Stimulated activated CD8-positive, alpha-beta memory T cell treated with anti-CD3 and anti-CD28 coated beads, Interleukin-12 subunit alpha, Interleukin-12 subunit beta, amount 100 ng/mL, for 24 hours (primary cell): ENCODE measurements around the gene KIF5B.
"Not testable (repeated sequence)": the region's sequence is repeated elsewhere in the genome, so short reads cannot be mapped to it uniquely, and the experiment has no call there.

Source experiments
- DNase-seq: peaks from one replicate; pipeline ENCODE4 v3.0.0-alpha.2; 2020; ENCODE audit errors: extremely low read depth

Gene KIF5B

DNA sequence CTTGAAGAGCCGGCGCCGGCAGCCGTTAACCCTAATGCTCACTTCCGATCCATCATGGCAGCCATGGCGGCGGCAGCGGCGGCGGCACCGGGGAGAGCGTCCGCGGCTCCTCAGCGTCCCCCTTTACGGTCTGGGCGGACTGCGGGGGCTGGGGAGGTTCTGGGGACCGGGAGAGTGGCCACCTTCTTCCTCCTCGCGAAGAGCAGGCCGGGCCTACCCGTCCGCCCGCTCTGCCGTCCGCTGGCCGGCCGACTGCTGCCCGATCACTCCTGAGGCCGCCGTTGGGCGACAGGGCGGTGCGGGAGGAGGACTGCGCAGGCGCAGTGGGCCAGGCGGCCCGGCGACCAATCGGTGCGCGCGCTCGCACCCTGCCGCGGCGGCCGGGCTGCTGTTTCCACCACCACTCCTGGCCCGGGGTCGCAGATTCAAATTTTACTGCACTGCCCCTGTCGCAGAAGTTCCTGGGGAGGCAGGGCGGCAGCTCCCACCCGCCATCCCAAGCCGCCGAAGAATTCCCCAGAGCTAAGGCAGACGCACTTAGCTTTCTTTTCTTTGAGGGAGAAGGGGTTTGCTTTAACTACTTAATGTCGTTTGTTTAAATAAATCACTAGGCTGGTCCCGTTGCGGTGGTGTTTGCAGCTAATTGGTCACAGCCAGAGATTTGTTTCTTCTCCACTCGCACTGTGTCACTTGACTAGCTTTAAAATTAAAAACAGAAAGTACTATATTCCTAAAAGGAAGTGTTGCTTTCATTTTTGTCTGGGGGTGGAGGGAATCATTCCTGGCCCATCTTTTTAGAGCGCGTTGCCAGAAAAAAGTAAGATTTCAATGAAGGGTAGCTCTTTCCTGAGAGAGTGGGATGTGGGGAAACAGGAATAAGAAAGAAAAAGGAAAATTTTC is at the start of gene KIF5B:
Gene KIF5B, minus strand, starts transcription at position 290 of the 900 bp plus-strand sequence. CDS start 452 bp downstream, outside the sequence.
- peak; percentile 71 for DNase-seq

DNA sequence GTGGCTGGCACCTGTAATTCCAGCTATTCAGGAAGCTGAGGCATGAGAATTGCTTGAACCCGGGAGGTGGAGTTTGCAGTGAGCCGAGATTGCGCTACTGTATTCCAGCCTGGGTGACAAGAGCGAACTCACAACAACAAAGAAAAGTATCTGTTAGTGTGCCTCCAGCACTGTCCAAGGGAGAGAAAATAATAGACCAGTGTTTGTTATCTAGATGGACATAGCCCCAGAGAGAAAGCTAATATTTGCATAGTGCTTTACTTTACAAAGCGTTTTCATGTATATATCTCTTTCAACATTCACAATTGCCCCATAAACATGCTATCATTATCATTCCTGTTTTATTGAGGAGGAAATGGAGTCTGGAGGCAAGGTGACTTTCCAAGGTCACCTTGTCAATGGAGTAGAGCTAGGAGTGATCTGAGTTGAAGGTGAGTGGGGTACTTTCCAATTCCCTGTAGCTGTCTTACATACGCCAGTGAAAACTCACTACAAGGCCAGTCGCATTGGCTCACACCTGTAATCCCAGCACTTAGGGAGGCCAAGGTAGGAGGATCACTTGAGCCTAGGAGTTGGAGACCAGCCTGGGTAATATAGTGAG is 49.7 kb upstream of the KIF5B start:
- DNase-seq: no peak

DNA sequence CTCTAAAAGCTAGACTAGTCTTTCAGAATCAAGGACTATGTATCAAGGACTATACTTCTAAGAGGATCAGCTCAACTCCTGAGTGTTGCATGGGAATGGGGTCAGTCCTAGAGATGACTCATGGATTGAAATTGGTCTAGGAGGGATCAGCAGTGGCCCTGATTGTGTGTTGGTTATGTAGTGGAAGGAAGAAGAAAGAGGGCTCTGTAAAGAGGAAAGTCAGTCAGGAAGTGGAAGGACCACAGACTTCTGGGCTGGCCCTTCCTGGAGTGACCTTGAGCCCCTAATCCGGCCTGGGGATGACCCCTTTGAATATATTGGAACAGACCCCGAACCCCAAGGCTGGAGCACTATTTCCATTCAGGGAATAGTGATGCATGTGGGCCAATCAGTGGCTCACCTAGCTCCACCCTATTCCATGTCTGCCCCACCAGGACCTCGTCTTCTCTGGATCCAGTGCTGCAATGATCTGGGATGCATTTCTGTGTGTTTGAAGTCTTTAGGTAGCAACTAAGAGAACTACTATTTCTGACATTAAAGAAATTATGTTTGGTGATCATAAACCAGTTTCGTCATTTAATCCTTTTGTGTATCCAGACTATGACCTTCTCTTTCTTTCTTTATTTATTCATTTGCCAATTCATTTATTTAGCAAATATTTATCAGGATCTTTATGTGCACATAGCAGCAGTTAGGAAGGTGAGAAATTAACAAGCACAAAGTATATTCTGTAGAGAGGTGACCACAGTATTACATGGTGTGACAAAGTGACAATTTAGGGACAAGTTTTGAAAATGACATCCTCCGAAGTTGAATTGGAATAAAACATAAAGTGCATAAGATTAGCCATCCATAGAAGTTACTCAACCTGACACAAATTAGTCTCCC is 48.6 kb upstream of the KIF5B start:
- DNase-seq: no peak

DNA sequence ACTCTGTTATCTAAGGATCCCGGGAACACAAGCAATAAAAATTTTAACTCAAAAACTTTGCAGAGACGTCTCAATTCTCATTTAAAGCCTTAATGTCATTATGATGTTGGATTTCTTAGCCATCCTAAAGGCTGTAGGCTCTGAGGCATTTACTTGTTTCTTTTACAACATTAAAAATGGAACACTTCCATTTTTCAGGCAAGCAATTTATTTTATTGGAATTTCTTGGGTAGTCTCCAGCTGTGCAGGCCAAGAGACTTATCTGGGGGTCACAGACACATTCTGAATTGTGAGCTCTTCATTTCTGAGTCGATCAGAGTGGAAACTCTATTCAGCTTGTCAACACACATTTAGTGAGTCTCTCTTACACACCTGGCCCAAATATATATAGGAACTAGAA is 48.0 kb upstream of the KIF5B start:
- DNase-seq: no peak

DNA sequence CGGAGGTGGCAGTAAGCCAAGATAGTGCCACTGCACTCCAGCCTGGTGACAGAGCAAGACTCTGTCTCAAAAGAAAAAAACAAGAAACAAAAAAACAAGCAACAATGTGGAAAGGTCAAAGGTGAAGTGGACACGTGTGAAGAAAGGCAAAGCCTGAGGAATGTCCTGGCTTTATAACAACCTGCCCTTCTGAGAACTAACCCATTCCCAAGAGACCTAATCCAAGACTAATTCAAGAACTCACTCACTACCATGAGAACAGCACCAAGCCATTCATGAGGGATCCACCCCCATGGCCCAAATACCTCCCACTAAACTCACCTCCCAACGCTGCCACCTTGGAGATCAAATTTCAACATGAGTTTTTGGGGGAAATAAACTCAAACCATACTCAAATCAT is 47.5 kb upstream of the KIF5B start:
- DNase-seq: no peak

DNA sequence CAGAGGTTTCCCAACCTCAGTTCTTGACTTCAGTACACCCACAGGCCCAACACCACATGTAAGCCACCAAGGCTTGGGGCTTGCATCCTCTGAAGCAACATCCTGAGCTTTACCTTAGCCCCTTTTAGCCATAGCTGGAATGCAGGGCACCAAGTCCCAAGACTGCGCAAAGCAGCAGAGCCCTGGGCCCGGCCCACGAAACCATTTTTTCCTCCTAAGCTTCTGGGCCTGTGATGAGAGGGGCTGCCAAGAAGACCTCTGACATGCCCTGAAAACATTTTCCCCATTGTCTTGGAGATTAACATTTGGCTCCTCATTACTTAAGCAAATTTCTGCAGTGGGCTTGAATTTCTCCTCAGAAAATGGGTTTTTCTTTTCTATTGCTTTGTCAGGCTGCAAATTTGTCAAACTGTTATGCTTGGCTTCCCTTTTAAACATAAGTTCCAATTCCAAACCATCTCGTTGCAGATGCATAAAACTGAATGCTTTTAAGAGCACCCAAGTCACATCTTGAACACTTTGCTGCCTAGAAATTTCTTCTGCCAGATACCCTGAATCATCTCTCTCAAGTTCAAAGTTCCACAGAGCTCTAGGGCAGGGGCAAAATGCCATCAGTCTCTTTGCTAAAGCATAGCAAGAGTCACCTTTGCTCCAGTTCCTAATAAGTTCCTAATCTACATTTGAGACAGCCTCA is 42.5 kb upstream of the KIF5B start:
- DNase-seq: not testable (repeated sequence)

DNA sequence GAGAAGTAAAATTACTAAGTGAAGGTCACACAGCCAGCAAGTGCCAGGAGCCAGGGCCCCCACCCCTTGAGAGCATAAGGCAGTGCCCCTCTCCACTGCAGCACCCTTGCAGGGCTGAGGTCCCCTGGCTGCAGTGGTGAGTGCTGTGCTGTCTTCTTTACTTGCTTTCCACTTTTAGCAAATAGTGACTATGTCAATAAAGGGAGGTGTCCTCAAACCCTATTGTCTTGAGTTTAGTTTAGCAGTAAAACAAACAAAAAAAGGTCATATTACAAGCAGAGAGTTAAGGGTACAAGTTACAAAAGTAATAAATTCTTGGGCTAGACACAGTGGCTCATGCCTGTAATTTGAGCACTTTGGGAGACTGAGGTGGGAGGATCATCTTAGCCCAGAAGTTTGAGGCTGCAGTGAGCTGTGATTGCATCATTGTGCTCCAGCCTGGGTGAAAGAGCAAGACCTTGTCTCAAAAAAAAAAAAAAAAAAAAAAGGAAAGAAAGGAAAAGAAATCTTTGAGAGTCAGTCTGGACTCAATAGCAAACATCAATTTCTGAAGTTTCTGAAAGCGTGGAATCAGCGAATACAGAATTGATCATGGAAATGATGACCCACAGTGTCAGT is 39.0 kb upstream of the KIF5B start:
- DNase-seq: no peak

DNA sequence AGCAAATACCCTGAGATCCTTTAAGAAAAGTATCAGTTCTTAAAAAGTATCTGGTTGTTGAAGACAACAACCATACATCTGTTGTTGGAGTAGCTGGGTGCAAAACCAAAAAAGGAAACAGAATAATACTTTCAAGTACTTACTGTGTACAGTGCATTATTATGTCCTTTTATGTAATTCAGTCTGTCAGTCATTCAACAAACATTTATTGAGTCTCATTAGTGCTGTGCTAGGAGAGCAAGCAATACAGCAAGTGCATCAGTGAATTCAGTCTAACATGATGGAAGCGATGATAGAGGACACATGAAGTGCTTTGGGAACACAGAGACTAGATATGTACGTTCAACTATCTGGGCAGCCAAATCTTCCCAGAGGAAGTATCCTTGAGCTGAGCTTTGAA is 37.4 kb upstream of the KIF5B start:
- no peak for DNase-seq

DNA sequence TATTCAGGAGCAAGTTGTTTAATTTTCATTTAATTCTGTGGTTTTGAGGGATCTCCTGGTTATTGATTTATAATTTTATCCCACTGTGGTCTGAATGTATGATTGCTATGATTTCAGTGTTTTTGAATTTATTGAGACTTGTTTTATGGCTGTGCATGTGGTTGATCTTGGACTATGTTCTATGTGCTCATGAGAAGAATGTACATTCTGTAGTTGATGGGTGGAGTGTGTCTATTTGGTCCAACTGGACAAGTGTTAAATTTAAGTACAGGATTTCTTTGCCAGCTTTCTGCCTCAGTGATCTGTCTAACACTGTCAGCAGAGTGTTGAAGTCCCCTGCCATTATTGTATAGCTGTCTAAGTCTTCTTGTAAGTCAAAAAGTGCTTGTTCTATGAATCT is 34.8 kb upstream of the KIF5B start:
- no peak for DNase-seq

DNA sequence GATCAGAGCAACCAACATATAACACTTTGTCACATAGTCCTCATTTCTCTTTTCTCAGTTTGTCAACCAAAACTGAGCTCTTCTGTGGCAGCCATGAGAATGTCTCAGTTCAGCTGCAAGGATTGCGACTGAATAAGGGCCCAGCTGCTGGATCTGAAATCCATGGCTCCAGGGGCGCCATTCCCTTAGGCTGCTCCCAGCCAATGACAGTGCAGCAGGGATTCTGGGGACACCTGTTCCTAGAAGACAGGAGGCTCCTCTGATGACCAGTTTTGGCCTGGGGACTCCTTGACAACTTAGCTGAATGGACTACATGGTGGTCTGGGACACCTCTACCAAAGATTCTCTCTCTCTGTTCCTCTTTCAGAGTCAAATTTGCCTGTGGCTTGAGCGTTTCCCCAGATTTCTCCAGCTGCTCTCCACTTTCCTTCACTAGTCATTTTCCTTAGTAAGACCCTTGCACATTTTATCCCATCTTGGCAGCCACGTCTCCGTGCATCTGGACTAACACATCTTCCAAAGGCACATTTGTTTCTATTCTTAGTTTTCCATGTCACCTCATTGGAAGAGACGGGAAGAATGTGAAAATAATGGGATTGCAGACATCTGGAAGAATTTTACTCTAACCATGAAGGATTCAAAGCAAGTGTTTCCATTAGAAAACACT is 28.1 kb upstream of the KIF5B start:
- DNase-seq: no peak

DNA sequence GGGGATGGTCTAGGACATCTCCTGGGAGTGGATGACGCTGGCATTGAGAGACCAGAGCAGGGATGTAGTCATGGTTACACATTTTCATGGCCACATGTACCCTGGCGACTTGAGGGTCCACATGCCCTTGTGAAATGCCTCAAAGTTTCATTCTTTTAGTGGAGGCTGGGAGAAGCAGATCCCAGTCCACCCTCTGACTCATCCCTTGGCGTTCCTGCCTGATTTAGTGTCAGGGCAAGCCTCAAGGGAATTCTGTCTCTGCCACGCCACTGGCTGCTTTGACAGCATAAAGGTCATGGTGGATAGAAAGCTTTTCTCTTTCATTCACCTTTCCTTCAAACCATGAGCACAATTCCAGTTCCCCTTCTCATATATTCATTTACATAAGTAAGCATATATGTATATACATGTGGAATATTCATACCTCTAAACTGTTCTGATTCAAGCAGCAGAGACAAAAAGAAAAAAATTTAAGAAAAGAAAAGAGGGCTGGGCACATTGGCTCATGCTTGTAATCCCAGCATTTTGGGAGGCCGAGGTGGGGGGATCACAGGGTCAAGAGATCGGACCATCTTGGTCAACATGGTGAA is 21.8 kb upstream of the KIF5B start:
- DNase-seq: no peak

DNA sequence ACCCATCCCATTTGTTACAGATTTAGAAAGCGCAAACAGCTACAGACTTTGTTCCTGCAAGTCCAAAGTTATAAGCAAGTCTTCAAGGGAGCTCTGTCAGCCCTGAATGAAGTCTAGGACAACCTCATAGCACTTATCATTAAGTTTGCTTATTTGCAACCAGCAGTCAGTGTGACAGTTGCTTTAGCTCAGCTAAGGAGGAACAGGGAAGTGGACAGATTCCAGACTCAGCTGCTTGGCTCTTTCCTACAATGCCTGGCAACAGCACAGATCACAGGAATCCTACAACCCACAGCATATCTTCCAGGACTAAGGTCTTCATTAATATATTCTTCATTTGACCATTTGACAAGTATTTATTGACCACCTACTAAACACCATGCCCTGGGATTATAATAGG is 17.4 kb upstream of the KIF5B start:
- no peak for DNase-seq

DNA sequence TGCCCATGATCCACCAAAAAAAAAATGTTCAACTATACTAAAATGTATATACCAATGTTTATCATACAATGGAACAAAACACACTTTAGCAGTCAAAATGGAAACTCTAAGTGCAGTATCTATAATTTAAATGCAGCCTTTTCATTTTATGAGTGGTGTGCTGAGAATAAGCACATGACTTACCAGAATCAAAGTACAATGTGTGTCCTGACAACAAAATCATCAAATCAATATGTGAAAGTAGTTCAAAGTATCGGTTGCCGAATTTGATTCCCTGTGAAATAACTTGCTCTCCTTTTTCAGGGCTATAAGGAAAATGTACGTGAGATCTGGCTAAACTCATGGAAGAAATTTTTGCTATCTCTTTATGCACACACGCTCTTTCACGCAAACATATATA is 16.9 kb upstream of the KIF5B start:
- no peak for DNase-seq

DNA sequence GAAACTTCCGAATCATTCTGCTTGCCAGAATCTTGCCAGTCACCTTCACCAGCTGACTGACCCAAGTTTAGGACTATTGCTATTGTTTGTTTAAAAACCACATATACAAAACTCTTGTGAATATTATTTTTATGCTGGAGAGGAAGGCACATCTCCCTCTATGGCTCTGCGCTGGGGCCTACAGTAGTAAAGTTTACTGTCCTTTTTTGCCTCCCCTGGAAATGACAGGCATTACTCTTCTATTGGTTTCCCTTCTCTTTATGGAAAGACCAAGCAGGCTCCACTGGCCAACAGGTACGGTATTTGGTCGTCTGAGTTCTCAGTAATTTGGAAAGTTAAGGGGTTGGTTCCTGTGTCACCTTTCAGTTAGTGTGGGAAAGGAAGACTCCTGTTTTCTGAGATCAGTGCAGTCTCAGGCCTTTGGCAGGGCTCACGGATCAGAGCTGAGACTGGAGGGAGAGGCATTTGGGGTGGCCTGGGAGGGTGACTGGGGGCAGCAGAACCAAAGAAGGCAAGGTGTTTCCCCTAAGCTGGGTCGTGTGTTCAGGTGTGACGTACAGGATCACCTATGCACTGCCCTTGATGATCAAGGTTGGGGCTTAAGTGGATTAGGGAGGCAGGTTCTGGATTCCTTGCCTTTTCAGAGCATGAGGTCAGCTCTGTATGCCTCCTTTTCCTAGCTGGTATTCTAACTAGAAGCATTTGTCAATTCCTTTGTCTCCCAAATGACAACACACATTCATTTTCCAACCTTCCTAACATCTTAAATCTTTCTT is 16.0 kb upstream of the KIF5B start:
- DNase-seq: no peak

DNA sequence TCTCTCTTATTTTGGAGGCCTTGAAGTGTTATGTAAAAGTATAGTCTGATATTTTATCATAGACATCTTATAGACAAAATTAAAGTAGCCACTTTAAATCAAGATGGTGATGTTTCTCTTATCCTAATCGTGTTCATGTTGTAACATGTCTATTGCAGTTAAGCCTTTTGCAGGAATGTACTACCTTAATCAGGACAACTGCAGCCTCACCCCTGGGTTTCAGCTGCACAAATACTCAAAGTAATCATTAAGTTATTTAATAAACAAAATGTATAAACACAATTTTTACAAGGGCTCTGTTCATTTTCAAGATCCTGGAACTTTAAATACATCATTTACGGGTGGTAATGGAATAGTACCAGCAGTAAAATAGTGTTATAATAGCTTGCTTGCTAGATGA is 14.4 kb upstream of the KIF5B start:
- no peak for DNase-seq

DNA sequence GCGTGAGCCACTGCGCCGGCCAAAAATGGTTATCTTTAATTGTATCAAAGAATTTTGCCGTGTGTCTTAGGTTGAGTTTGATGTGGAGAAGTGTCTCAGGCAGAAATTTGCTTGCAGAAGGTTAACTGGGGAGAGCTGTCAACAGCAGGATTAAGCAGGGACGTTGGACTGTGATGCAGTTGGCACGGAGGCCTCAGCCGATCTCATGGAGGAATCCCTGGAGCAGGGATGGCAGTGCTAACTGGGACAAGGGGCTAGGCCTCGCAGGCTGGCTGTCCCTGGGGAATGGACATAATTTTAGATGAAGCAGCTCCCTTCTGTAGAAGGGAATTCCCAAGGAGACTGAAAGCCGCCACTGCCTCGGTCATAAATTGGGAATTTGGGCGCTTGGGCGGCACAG is 12.3 kb upstream of the KIF5B start:
- DNase-seq: no peak

DNA sequence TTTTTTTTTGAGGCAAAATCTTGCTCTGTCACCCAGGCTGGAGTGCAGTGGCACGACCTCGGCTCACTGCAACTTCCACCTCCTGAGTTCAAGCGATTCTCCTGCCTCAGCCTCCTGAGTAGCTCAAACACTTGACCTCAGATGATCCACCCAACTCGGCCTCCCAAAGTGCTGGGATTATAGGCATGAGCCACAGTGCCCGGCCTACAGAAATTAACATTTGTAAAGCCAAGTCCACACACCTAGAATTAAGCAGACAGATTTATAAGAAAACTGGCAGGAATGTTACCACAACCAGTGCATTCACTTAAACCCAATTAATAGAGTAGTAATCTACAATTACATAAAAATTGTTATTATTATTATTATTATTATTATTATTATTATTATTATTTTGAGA is 11.7 kb upstream of the KIF5B start:
- DNase-seq: not testable (repeated sequence)

DNA sequence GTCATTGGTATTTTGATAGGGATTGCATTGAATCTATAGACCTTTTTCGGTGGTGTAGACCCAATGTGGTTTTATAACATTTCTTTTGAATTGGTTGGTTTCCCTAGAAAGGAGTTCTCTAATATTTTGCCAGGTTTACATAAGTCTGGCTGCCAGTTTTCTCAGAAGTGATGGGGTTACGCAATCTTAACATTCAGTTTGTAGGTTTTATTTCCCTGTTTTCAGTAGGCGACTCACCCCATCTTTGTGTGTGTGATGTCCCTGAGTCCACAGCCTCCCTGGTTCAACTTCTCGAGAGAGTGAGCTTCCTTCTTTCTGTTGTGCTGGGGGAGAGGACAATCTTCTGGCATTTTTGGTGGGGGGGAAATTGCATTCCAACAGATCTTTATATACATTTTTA is 9.6 kb upstream of the KIF5B start:
- DNase-seq: no peak

DNA sequence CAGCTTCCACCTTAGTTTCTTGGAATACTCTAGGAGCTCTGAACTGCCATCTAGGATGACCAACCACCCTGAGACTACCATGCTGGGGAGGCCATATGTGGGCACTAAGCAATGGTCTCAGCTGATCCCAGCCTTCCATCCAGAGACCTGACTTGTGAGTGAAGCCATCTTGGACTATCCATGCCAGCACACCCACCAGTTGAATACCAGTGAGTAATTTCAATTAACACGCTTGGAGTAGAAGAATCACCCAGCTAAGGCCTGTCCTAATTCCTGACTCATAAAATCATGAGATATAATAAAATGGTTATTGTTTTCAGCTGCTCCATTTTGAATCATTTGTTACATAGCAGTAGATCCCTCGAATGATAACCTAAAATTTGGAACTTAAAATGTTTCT is 5.2 kb upstream of the KIF5B start:
- DNase-seq: no peak

DNA sequence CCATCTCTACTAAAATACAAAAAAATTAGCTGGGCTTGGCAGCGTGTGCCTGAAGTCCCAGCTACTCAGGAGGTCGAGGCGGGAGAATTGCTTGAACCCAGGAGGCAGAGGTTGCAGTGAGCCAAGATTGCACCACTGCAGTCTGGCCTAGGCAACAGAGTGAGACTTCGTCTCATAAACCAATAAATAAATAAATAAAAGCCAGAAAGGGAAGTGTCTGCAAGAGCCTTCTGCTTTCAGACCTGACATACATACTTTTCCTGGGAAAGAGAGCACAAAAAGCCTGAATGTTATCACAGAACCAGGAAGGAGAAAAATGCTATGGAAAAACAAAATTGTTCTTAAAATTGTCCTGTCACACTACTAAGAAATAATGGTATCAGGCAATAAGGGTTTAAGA is 4.1 kb upstream of the KIF5B start:
- DNase-seq: no peak
